KG1 (cell line): ENCODE results near the gene ROBO1.
"Not testable (repeated sequence)": the region's sequence is repeated elsewhere in the genome, so short reads cannot be mapped to it uniquely, and the experiment has no call there.

Experiments used
- DNase-seq: peaks from one replicate; lab custom pipeline; 2025; lab: John Stamatoyannopoulos, UW

Gene ROBO1

GRCh38 chr3:79369306-79369705, 398.5 kb downstream of the ROBO1 start:
- DNase-seq, result no peak

- DNase-seq, result no peak
Observed at GRCh38 chr3:79368403-79368802, 399.4 kb downstream of the ROBO1 start.

- no peak for DNase-seq
Observed at GRCh38 chr3:79367803-79368202, 400.0 kb downstream of the ROBO1 start.

- no peak for DNase-seq
Observed at GRCh38 chr3:79367066-79367465, 400.7 kb downstream of the ROBO1 start.

GRCh38 chr3:79366414-79366813, 401.4 kb downstream of the ROBO1 start:
- no peak for DNase-seq

DNA sequence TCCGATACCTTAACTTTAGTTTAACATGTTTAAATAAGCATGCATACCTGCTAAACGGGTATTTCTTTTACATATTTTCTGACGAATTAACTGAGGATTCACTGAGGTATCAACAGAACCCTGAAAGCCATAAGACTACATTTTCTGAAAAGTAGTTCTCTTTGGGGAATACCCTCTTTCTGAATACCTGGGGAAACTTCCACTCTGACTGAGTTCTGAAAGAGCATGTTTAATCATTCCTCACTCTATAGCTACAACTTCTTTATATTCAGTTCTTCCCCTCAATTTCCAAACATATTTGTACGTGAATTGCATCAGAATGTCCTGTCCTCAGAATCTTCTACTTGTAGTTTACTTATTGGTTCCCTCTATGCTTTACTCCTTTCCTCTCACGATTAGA, 403.0 kb downstream of the ROBO1 start:
- DNase-seq, result no peak

DNA sequence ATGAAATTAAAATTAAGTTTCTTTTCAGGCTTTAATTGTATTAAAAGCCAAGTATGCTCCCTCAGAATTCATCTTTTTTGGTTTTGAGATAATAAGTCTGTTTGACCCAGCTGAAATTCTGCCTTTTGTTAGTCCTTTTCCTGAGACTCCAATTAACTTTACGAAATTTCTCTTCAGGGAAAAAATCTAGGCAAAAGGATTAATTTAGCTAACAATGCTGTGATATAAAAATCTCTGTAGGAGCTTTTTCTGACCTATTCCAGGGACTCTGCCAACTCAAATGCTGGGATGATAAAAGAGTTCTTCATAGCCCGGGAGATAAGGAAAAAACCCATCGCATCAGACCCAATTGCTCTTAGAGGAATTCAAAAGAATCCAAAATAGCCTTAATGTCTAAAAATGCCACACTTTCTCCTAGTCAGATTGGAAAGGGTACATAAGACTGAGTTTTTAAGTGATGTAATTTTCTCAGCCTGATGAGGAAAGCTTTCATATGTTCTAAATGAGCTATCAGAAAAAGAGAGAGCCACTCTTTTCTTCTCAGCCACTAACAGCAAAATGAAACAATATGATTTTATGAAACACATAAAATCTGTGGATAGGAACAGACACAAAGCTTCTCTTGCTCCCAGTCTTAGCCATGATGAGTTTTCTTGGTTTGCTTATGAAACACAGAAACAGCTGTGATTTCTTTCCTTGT, 405.1 kb downstream of the ROBO1 start:
- no peak for DNase-seq

DNA sequence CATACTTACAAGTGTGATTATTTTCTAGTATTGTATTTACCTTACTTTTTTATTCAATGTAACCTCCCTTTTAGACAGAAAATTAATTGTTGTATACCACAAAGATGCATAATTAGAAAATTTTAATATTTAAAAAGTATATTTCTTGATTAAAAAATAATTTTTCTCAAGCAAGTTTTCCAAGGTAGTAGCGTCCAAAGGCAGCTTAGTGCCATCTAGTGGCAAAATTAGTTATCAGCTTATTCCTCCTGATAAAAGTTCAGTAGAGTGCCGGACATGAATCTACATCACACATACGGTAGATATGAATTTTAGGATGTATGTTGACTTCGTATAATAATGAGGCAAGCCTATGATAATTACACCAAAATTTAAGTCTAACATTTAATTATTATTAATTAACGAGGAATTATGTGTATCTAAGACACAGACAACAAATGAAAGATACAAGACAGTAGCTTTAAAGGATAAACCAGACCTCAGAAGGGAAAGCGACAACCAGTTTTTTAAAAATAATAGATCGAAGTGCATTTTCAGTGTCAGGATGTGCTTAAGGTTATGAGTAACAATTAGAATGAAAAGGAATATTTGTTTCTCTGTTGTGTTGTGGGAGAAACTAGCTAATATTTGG, 405.9 kb downstream of the ROBO1 start:
- DNase-seq, result no peak

DNA sequence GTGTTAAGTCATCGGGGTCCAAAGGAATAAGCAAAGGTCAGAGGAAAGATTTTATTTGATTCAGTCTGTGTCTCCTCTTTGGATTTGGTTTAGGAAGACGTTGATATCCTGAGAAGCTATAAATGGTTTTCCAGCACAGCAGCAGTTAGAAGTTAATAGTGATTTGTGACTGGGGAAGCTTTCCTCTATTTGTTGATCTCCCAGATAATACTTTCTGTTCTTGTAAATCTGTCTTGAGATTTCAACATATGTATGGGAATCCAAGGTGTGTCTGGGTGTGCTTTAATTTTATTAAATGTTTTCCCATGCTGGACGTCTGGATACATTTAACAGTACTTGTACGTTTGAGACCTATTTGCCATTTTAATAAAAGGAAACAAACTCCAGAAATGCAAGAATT, 409.5 kb downstream of the ROBO1 start:
- DNase-seq, result no peak

GRCh38 chr3:79354179-79354688, 413.6 kb downstream of the ROBO1 start:
- DNase-seq, result no peak

GRCh38 chr3:79351699-79352098, 416.1 kb downstream of the ROBO1 start:
- DNase-seq, result no peak

DNA sequence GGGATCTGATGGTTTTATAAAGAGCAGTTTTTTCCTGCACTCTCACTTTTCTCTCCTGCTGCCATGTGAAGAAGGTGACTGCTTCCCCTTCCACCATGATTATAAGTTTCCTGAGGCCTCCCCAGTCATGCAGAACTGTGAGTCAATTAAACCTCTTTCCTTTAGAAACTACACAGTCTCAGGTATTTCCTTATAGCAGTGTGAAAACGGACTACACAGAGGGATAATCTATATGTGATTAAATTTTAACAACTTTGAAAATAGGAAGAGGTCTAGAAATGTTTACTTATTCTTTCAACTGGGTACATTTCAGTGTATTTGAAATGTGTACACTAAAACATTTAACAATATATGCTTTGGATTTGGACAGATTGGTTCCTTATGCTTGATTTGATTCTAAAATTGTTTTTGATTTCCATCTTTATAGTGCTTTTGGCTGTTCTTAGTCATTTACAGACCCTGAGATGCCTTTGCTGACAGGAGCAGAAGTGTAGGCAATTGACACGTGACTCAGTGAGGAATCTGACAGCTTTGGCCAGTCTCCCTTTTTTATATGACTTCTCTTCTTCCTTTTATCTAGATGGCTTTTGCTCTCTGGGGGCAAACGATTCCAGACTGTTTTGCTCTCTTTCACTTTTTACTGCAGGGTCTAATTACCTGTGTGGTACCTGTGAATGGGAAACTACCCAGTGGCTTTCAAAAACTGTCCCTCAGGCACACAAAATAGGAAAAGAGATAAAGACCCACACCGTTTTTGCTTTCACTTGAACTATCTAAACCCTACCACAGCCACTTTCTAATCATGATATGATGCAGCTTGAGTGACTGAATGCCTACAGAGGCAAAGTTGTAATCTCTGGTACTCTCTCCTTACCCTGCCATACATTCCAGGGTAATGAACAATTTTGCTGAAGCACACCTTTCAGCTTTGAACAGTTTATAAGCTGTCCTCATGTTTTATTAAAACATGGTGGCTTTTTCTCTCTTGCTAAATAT, 422.6 kb downstream of the ROBO1 start:
- no peak for DNase-seq

DNA sequence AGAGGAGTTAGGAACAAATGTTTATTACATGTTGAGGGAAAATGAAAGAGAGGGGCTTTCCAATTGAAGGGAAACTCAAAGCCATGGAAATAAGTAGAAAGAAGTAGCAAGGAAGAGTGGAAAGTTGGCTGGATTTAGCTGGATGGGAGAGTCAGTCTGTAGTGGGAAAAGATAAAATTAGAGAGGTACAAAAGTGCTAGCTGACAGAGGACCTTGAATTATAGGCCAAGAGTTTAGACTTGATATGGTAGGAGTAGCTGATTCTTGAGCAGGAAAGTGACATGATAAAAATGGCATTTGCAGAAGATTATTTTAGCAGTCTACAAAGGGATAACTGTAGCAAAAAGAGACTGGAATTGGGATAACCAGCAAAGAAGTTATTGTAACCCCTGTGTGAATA, 425.8 kb downstream of the ROBO1 start:
- DNase-seq, result no peak

DNA sequence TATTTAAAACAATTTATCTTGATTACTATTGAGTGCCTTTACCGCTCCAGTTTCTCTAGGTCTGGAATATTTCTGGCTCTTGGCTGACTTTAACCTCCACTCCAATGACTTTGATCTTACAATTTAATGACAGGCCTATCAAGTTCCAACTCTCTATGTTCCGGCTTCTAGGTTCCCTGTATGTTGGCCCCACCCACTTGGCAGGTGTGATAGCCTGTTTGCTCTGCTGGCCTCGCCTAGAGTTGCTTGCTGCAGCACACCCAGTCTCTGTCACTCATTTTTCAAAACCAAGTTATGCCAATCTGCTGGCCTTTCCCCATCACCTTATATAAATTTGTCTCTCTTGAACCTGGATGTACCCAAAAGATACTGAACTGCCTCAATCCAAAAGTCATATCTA, 428.0 kb downstream of the ROBO1 start:
- no peak for DNase-seq

DNA sequence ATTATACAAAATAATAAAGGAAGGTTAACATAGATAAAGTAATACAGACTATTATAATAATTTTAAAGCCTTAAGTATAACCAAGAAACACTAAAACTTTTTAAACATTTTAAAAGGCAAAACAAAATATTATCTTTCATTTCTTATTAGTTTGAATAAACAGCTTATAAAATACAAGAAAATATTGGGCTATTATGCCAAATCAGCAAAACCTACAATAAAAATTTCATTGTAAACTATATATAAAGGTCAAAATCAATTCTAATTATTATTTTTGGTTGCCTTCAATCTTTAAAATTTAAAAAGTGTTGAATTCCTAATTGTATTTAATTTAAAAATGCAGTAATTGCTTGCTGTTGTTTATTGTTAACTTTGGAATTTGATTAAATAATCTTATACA, 430.0 kb downstream of the ROBO1 start:
- DNase-seq, result no peak

DNA sequence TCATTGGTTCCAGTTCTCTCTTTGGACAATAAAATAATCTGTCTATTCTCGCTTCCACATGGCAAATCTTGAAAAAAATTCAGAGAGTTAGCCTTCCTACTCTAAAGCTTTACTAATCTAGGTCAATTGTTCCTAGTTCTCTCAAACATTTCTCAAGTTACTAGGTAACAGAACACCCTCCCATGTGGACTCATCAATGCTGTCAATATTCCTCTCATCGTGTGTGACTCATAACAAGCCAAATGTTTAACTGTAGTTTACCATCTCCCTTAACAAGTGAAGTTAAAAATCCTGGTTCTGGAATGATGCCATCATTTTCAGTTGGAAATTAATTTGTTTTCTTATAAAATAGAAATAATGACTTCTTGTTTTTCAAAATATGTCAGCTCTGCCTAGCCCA, 438.6 kb downstream of the ROBO1 start:
- DNase-seq, result no peak

DNA sequence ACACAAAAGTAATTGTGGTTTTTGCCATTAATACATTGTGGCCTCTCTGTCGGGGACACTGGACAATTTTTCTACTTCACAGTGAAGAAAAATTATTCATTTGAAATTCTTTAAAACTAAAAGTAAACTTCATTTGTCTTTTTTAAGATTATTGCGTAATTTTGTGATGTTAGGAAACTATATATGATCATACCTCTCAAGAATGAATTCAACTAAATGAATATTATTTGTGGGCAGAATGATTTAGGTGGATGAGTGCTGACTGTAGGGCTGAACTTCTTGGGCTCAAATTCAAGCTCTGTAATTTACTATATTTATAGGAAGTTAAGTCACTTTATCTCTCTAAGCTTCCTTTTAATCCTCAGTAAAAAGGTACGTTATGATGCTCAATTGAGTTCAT, 441.2 kb downstream of the ROBO1 start:
- DNase-seq, result no peak

DNA sequence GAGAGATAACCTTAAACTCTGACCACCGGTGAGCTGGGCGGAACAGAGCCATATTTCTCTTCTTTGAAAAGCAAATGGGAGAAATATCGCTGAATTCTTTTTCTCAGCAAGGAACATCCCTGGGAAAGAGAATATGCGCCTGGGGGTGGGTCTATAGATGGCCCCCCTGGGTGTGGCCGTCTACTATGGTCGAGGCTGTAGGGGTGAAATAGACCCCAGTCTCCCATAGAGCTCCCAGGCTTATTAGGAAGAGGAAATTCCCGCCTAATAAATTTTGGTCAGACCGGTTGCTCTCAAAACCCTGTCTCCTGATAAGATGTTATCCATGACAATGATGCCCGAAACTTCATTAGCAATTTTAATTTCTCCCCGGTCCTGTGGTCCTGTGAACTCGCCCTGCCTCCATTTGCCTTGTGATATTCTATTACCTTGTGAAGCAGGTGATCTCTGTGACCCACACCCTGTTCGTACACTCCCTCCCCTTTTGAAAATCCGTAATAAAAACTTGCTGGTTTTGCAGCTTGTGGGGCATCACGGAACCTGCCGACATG, 441.9 kb downstream of the ROBO1 start:
- not testable (repeated sequence) for DNase-seq

- DNase-seq, result no peak
Observed at GRCh38 chr3:79317551-79318518, 450.0 kb downstream of the ROBO1 start.

GRCh38 chr3:79314962-79315361, 452.8 kb downstream of the ROBO1 start:
- no peak for DNase-seq

- DNase-seq, result no peak
Observed at GRCh38 chr3:79314544-79314943, 453.3 kb downstream of the ROBO1 start.
